ENCODE data around the gene ECHDC3.

ECHDC3 gene

GRCh38 chr10:11795101-11795920 lies 53.1 kb downstream of the ECHDC3 start:
- Histone ChIP-seq H3K9me3 (ENCODE audit: control insufficient read depth, insufficient read depth, low read depth, low read length) (no peaks in the 10 kb centered on the region), H3K36me3 (ENCODE audit: control insufficient read depth in 2 of 2, insufficient read depth in 1 of 2, low read length in 2 of 2) (no peaks in the 10 kb centered on the region), H3K4me3 (ENCODE audit: low read depth, low read length) (no peak overlapping the region), H3K4me1 (ENCODE audit: control insufficient read depth, insufficient read depth, low read length) (no peaks in the 10 kb centered on the region), H3K27ac (ENCODE audit: extremely low read depth, low read depth, low read length) (no peak overlapping the region)
- ChIA-PET POLR2A (interaction anchor here (0.6 kb wide), 1 partner anchor 24 kb away, joined by 3 read pairs; no protein-coding TSS in a partner anchor), CTCF (interaction anchor here (0.6 to 4.2 kb wide), 4 partner anchors 24 to 419 kb away, joined by 5 to 34 read pairs (median 10); no protein-coding TSS in a partner anchor)
- TF ChIP-seq, protein P1, sequence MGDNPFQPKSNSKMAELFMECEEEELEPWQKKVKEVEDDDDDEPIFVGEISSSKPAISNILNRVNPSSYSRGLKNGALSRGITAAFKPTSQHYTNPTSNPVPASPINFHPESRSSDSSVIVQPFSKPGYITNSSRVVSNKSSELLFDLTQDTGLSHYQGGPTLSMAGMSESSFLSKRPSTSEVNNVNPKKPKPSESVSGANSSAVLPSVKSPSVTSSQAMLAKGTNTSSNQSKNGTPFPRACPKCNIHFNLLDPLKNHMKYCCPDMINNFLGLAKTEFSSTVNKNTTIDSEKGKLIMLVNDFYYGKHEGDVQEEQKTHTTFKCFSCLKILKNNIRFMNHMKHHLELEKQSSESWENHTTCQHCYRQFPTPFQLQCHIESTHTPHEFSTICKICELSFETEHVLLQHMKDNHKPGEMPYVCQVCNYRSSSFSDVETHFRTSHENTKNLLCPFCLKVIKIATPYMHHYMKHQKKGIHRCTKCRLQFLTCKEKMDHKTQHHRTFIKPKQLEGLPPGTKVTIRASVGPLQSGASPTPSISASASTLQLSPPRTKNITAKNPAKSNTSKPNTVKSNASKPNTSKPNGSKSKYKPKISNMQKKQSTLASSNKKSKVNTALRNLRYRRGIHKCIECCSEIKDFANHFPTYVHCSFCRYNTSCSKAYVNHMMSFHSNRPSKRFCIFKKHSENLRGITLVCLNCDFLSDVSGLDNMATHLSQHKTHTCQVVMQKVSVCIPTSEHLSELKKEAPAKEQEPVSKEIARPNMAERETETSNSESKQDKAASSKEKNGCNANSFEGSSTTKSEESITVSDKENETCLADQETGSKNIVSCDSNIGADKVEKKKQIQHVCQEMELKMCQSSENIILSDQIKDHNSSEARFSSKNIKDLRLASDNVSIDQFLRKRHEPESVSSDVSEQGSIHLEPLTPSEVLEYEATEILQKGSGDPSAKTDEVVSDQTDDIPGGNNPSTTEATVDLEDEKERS (tag by site-specific recombination; IDR thresholded peaks at IDR 0.05) = no peak
- TF ChIP-seq ZNF426 (tag by site-specific recombination; IDR thresholded peaks at IDR 0.05) (no peak), EGR2 (tag by site-specific recombination; IDR thresholded peaks at IDR 0.05; ENCODE audit: low read depth) (peak; percentile 100), ZNF423 (tag by site-specific recombination; IDR thresholded peaks at IDR 0.05) (peak; percentile 24; the same call in 1 of the 2 replicates), ZNF791 (tag by site-specific recombination; IDR thresholded peaks at IDR 0.05) (no peak), ZNF155 (tag by site-specific recombination; IDR thresholded peaks at IDR 0.05) (no peak), ZNF776 (tag by site-specific recombination; IDR thresholded peaks at IDR 0.05; ENCODE audit: borderline replicate concordance) (no peak), OSR2 (tag by site-specific recombination; IDR thresholded peaks at IDR 0.05) (no peak), ZNF184 (tag by site-specific recombination; IDR thresholded peaks at IDR 0.05) (no peak), PRDM1 (tag by site-specific recombination; IDR thresholded peaks at IDR 0.05) (no peak), ZSCAN18 (tag by site-specific recombination; IDR thresholded peaks at IDR 0.05) (no peak), ZFHX2 (tag by site-specific recombination; conservative IDR thresholded peaks at IDR 0.05) (peak; percentile 100), TSHZ1 (tag by site-specific recombination; IDR thresholded peaks at IDR 0.05; ENCODE audit: borderline replicate concordance) (no peak), ZNF16 (tag by site-specific recombination; IDR thresholded peaks at IDR 0.05; ENCODE audit: low read depth) (no peak), ZNF664 (tag by site-specific recombination; IDR thresholded peaks at IDR 0.05) (no peak), HIC1 (tag by site-specific recombination; IDR thresholded peaks at IDR 0.05) (no peak), ZNF157 (tag by site-specific recombination; IDR thresholded peaks at IDR 0.05) (no peak), ZNF366 (tag by site-specific recombination; conservative IDR thresholded peaks at IDR 0.05) (no peak)
- TF ChIP-seq, protein P2, sequence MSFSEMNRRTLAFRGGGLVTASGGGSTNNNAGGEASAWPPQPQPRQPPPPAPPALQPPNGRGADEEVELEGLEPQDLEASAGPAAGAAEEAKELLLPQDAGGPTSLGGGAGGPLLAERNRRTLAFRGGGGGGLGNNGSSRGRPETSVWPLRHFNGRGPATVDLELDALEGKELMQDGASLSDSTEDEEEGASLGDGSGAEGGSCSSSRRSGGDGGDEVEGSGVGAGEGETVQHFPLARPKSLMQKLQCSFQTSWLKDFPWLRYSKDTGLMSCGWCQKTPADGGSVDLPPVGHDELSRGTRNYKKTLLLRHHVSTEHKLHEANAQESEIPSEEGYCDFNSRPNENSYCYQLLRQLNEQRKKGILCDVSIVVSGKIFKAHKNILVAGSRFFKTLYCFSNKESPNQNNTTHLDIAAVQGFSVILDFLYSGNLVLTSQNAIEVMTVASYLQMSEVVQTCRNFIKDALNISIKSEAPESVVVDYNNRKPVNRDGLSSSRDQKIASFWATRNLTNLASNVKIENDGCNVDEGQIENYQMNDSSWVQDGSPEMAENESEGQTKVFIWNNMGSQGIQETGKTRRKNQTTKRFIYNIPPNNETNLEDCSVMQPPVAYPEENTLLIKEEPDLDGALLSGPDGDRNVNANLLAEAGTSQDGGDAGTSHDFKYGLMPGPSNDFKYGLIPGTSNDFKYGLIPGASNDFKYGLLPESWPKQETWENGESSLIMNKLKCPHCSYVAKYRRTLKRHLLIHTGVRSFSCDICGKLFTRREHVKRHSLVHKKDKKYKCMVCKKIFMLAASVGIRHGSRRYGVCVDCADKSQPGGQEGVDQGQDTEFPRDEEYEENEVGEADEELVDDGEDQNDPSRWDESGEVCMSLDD (tag by site-specific recombination; IDR thresholded peaks at IDR 0.05) = 0 out of 2 replicates have a peak, but pooled peaks have one; percentile 19

Measured in HEK293 (cell line).